Measurements from ENCODE around the gene OBSCN. TPM values are rescaled to one million over a fixed set of nuclear protein-coding genes. Genes with fewer than 3 reads are reported as not detected.

OBSCN gene
- total RNA-seq, 1 experiment from 2014 or later: 33.3 TPM

GRCh38 chr1:228305721-228306152, 97.9 kb downstream of the OBSCN start:
- Histone ChIP-seq H3K79me1 (ENCODE audit: insufficient read depth, low read depth, low read length, poor library complexity, severe bottlenecking) (no peaks in the 10 kb centered on the region), H2AK5ac (ENCODE audit: insufficient read length, low read length) (no peak overlapping the region), H2BK5ac (ENCODE audit: insufficient read length, low read length) (no peak overlapping the region), H2BK120ac (ENCODE audit: low read depth, low read length, poor library complexity, severe bottlenecking) (no peak overlapping the region), H3K9me3 (ENCODE audit: control insufficient read depth, low read depth, low read length) (peaks cover 12% of the 10 kb centered on the region), H2BK20ac (ENCODE audit: low read depth, low read length, poor library complexity, severe bottlenecking) (no peak overlapping the region), H4K5ac (ENCODE audit: insufficient read length, low read depth, low read length) (no peak overlapping the region), H4K20me1 (ENCODE audit: control insufficient read depth, insufficient read depth, insufficient read length) (no peaks in the 10 kb centered on the region), H3K23ac (ENCODE audit: insufficient read length, low read depth, low read length) (no peak overlapping the region), H3K79me2 (ENCODE audit: insufficient read depth, low read length) (no peaks in the 10 kb centered on the region), H3K4me1 (ENCODE audit: insufficient read depth, low read length) (no peaks in the 10 kb centered on the region), H3K27ac (ENCODE audit: insufficient read length, low read depth, low read length) (no peak overlapping the region), H4K8ac (replicated peaks; ENCODE audit: insufficient read length, low read depth, low read length) (no peak overlapping the region), H3K4ac (ENCODE audit: low read depth, low read length) (no peak overlapping the region), H3K18ac (ENCODE audit: insufficient read length, low read depth, low read length) (no peak overlapping the region), H3K23me2 (ENCODE audit: insufficient read length, low read depth, low read length, poor library complexity, severe bottlenecking) (no peaks in the 10 kb centered on the region), H3K9ac (ENCODE audit: extremely low read depth, insufficient read length, low read length) (no peak overlapping the region), H3K56ac (ENCODE audit: insufficient read length, low read depth, low read length) (no peak overlapping the region), H4K91ac (ENCODE audit: insufficient read length, low read depth, low read length) (no peak overlapping the region), H3K27me3 (ENCODE audit: insufficient read depth, low read length) (no peaks in the 10 kb centered on the region), H2BK15ac (ENCODE audit: low read depth, low read length) (no peak overlapping the region), H2AFZ (ENCODE audit: low read length) (no peak overlapping the region), H3K14ac (ENCODE audit: insufficient read depth, low read length) (no peak overlapping the region), H2BK12ac (ENCODE audit: insufficient read length, low read depth, low read length) (no peak overlapping the region), H3K4me2 (ENCODE audit: insufficient read depth, insufficient read length, low read length) (no peak overlapping the region), H3T11ph (ENCODE audit: low read length) (no peak overlapping the region)
- peaks cover 42 to 52% (median 42%) of the 10 kb centered on the region in 3 experiments for H3K36me3 Mint-ChIP-seq (ENCODE audit: insufficient read depth in 1 of 3, low read depth in 3 of 3)
- no CpG with 5 or more reads among the region's 6 CpGs for WGBS (ENCODE audit: extremely low coverage, insufficient read length, low lambda C conversion rate)
- H3K4me1 Mint-ChIP-seq: no peaks in the 10 kb centered on the region
- H3K27me3 Mint-ChIP-seq (ENCODE audit: low read depth): peaks cover 13% of the 10 kb centered on the region
- TF ChIP-seq, protein P1, sequence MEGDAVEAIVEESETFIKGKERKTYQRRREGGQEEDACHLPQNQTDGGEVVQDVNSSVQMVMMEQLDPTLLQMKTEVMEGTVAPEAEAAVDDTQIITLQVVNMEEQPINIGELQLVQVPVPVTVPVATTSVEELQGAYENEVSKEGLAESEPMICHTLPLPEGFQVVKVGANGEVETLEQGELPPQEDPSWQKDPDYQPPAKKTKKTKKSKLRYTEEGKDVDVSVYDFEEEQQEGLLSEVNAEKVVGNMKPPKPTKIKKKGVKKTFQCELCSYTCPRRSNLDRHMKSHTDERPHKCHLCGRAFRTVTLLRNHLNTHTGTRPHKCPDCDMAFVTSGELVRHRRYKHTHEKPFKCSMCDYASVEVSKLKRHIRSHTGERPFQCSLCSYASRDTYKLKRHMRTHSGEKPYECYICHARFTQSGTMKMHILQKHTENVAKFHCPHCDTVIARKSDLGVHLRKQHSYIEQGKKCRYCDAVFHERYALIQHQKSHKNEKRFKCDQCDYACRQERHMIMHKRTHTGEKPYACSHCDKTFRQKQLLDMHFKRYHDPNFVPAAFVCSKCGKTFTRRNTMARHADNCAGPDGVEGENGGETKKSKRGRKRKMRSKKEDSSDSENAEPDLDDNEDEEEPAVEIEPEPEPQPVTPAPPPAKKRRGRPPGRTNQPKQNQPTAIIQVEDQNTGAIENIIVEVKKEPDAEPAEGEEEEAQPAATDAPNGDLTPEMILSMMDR (conservative IDR thresholded peaks at IDR 0.05): no peak
- no peak overlapping the region for H3K4me3 Mint-ChIP-seq
- H3K9me3 Mint-ChIP-seq: peaks cover 29 to 36% of the 10 kb centered on the region in 2 experiments
- peak; percentile 14 for DNase-seq
- H3K27ac Mint-ChIP-seq: no peak overlapping the region

All from H9 (cell line).